K562 (cell line): ENCODE measurements around the gene HSPA4. TPM values are rescaled to one million over a fixed set of nuclear protein-coding genes. Genes with fewer than 3 reads are reported as not detected.
A peak's percentile ranks its signal among the peaks of the same experiment; 100 is the strongest.

Source experiments
- ATAC-seq: fragments of 200-7000 bp; cut with Tn5 transposase; 3 replicates; pipeline ENCODE4 v1.9.1; 2020; ENCODE audit warnings: moderate library complexity
- BruUV-seq: library from RNA; stranded (reverse); fragments of 400-500 nt; replicated peaks from 2 replicates; lab custom pipeline; 2021; lab: Mats Ljungman, UMichigan
- CTCF ChIA-PET: fragments of 300-600 bp; formaldehyde crosslinking; extraction: SDS; loops from one replicate; lab custom pipeline; 2021; ENCODE audit warnings: low intra/inter-chr PET ratio; lab: Yijun Ruan, JAX
- POLR2A ChIA-PET: fragments of 300-600, 350-650 bp; sonication (Branson Sonifier 250); formaldehyde crosslinking; extraction: SDS; loops from one replicate; lab custom pipeline; 2021; ENCODE audit warnings: antibody characterized with exemption, inconsistent platforms; lab: Yijun Ruan, JAX
- DNase-seq, 4 experiments: peaks; one replicate each; pipeline versions ENCODE4 v3.0.0 to v3.0.0-alpha.2; 2011 to 2018; ENCODE audit warnings: low spot score in 3 of 4, mixed read lengths in 3 of 4; ENCODE audit errors: extremely low read depth in 1 of 4
- FAIRE-seq: peaks from 2 replicates; lab custom pipeline; 2011; peaks lifted over from hg19 to GRCh38; lab: Jason Lieb, UNC
- H2AFZ ChIP-seq: 2 replicates; pipeline ENCODE4 v1.6.0; 2011; ENCODE audit warnings: low read depth, low read length, control low read depth, inconsistent platforms
- H3K27ac ChIP-seq: fragments of 200-600 bp; 3 replicates; pipeline ENCODE4 v1.8.0; 2011; ENCODE audit warnings: low read depth, mild to moderate bottlenecking, control low read depth, inconsistent platforms, low read length, moderate library complexity, mixed read lengths; ENCODE audit errors: extremely low read depth
- H3K27me3 ChIP-seq, 2 experiments: fragments of 300-600 bp in 1 of 2; 2 replicates in 1 of 2; 3 replicates in 1 of 2; pipeline versions ENCODE4 v1.6.0 to v1.8.0; 2011; ENCODE audit warnings: inconsistent platforms in 2 of 2, low read length in 2 of 2, mild to moderate bottlenecking in 1 of 2, mixed read lengths in 1 of 2, moderate library complexity in 1 of 2; ENCODE audit not compliant: control insufficient read depth in 2 of 2, insufficient read depth in 2 of 2
- H3K36me3 ChIP-seq: fragments of 300-600 bp; 3 replicates; pipeline ENCODE4 v1.8.0; 2011; ENCODE audit warnings: mild to moderate bottlenecking, low read length, inconsistent platforms; ENCODE audit not compliant: control insufficient read depth, insufficient read depth
- H3K4me1 ChIP-seq, 2 experiments: fragments of 200-600 bp in 1 of 2; replicated peaks in 1 of 2; 2 replicates in 1 of 2; 3 replicates in 1 of 2; pipeline versions ENCODE4 v1.5.1 to v1.8.0; 2011; ENCODE audit warnings: inconsistent platforms in 2 of 2, low read length in 2 of 2, mild to moderate bottlenecking in 1 of 2, mixed read lengths in 1 of 2, moderate library complexity in 1 of 2; ENCODE audit not compliant: control insufficient read depth in 2 of 2, insufficient read depth in 2 of 2
- H3K4me2 ChIP-seq: 2 replicates; pipeline ENCODE4 v1.6.1; 2011; ENCODE audit warnings: low read length, control low read depth, inconsistent platforms, mixed read lengths; ENCODE audit not compliant: insufficient read depth
- H3K4me3 ChIP-seq: fragments of 200-600 bp; sonication (generic), shearing (Covaris generic); 2 replicates; pipeline ENCODE4 v1.5.1; 2016; ENCODE audit warnings: control low read depth, inconsistent platforms
- H3K79me2 ChIP-seq: fragments of 200-600 bp; 3 replicates; pipeline ENCODE4 v1.8.0; 2011; ENCODE audit warnings: low read length, inconsistent platforms; ENCODE audit not compliant: control insufficient read depth, insufficient read depth
- H3K9ac ChIP-seq, 2 experiments: 2 replicates each; pipeline versions ENCODE4 v1.6.0 to v1.6.1; 2011; ENCODE audit warnings: low read depth in 2 of 2, low read length in 2 of 2, control low read depth in 1 of 2, inconsistent platforms in 1 of 2, mild to moderate bottlenecking in 1 of 2, mixed read lengths in 1 of 2; ENCODE audit not compliant: insufficient read depth in 1 of 2
- H3K9me1 ChIP-seq: one replicate; pipeline ENCODE4 v1.6.0; 2011; ENCODE audit warnings: inconsistent platforms, mild to moderate bottlenecking, low read length, moderate library complexity; ENCODE audit not compliant: control insufficient read depth, insufficient read depth
- H3K9me3 ChIP-seq: replicated peaks from 2 replicates; pipeline ENCODE4 v1.5.1; 2011; ENCODE audit warnings: low read depth, low read length, inconsistent platforms; ENCODE audit not compliant: control insufficient read depth, insufficient read depth
- H4K20me1 ChIP-seq: replicated peaks from 2 replicates; pipeline ENCODE4 v1.6.1; 2011; ENCODE audit warnings: low read length, inconsistent platforms, mixed read lengths; ENCODE audit not compliant: control insufficient read depth, insufficient read depth
- NCOA4 ChIP-seq: fragments of 450-650 bp; IDR thresholded peaks from 2 replicates; pipeline ENCODE4 v1.6.1; 2018; ENCODE audit warnings: mild to moderate bottlenecking; ENCODE audit not compliant: partially characterized antibody
- NCOR1 ChIP-seq: fragments of 450-650 bp; IDR thresholded peaks from 2 replicates; pipeline ENCODE4 v1.6.1; 2016; ENCODE audit warnings: mild to moderate bottlenecking, moderate library complexity
- NFRKB ChIP-seq: fragments of 450-650 bp; IDR thresholded peaks from 2 replicates; pipeline ENCODE4 v1.6.1; 2016; ENCODE audit warnings: low read depth
- POU5F1 ChIP-seq: fragments of 150-350 bp; IDR thresholded peaks from 2 replicates; pipeline ENCODE4 v1.6.1; 2014; ENCODE audit warnings: borderline replicate concordance, low read length, low read depth, mild to moderate bottlenecking; ENCODE audit not compliant: partially characterized antibody
- SPI1 ChIP-seq: IDR thresholded peaks from 2 replicates; pipeline ENCODE4 v1.6.1; 2011; ENCODE audit warnings: low read depth, low read length, control low read depth, borderline replicate concordance
- ZBTB8A ChIP-seq: fragments of 450-650 bp; IDR thresholded peaks from 2 replicates; pipeline ENCODE4 v1.6.1; 2018; ENCODE audit warnings: mild to moderate bottlenecking, moderate library complexity; ENCODE audit not compliant: partially characterized antibody
- ZFP1 ChIP-seq: fragments of 450-650 bp; formaldehyde crosslinking; IDR thresholded peaks from 2 replicates; pipeline ENCODE4 v1.4.0; 2020; ENCODE audit warnings: mild to moderate bottlenecking, mixed read lengths
- ZNF436 ChIP-seq: fragments of 250-450, 450-650 bp; sonication (Bioruptor Pico); formaldehyde crosslinking; IDR thresholded peaks from 2 replicates; pipeline ENCODE4 v1.7.0; 2020; ENCODE audit warnings: mild to moderate bottlenecking
- ZNF764 ChIP-seq: fragments of 250-450 bp; sonication (Bioruptor Pico); IDR thresholded peaks from 2 replicates; pipeline ENCODE4 v1.4.0; 2020; ENCODE audit warnings: low read depth, mild to moderate bottlenecking, moderate library complexity
- WGBS: fragments of 100-300 bp; shearing (Covaris generic); methylation state at CpG from one replicate; pipeline ENCODE4 v1.1.6; 2016; ENCODE audit warnings: low coverage, mixed read lengths; ENCODE audit not compliant: insufficient coverage; ENCODE audit errors: missing lambda C conversion rate; 5-methylcytosine and 5-hydroxymethylcytosine counted together
- in situ Hi-C: fragments of 300-500 bp; cut with MboI; formaldehyde crosslinking; loops from 4 replicates; pipeline ENCODE4 v1.15.0; 2018; ENCODE audit warnings: inconsistent platforms, mixed read lengths
- intact Hi-C: fragments of 100-400 bp; cut with micrococcal nuclease; formaldehyde crosslinking; loops from 2 replicates; pipeline ENCODE4 v1.14.2; 2022
- polyA plus RNA-seq, 8 experiments: library from polyadenylated mRNA; depleted of rRNA in 4 of 8; stranded (reverse) in 5 of 8; unstranded in 3 of 8; fragments of >200 nt; fragmentation: Nextera tagmentation in 2 of 8; fragmentation: Illumina TruSeq in 1 of 8; extraction: Ambion mirVana in 2 of 8; extraction: Trizol in 1 of 8; gene quantifications; 2 replicates each; pipeline versions ENCODE4 v1.2.1 to v1.2.3, GENCODE V29; 2011 to 2014; ENCODE audit warnings: inconsistent platforms in 1 of 8, missing spikeins in 1 of 8
- total RNA-seq, 7 experiments: library from RNA; depleted of rRNA in 6 of 7; stranded (reverse); fragments of >200 nt in 6 of 7; fragmentation: Illumina TruSeq in 2 of 7; extraction: Trizol in 2 of 7; gene quantifications; 2 replicates each; pipeline versions ENCODE4 v1.2.1 to v1.2.3, GENCODE V29; 2011 to 2021; ENCODE audit warnings: low replicate concordance in 1 of 7
- TF ChIP-seq, protein P1 (sequence below), 2 experiments: fragments of 450-650 bp in 1 of 2; sonication (generic) in 1 of 2; formaldehyde crosslinking in 1 of 2; IDR thresholded peaks in 1 of 2; conservative IDR thresholded peaks in 1 of 2; 2 replicates each; pipeline versions ENCODE4 v1.6.1 to v1.8.1; 2016 to 2023; ENCODE audit warnings: mild to moderate bottlenecking in 2 of 2, moderate library complexity in 2 of 2, inconsistent platforms in 1 of 2, missing genetic modification reagents in 1 of 2
- TF ChIP-seq, protein P2 (sequence below): fragments of 200-800 bp; sonication (Bioruptor generic); IDR thresholded peaks from 2 replicates; pipeline ENCODE4 v1.6.1; 2017; ENCODE audit warnings: missing genetic modification characterization, missing compliant biosample characterization
- TF ChIP-seq, protein P3 (sequence below): fragments of 150-350 bp; IDR thresholded peaks from 2 replicates; pipeline ENCODE4 v1.6.1; 2014; ENCODE audit warnings: low read depth, mild to moderate bottlenecking, low read length, borderline replicate concordance
- TF ChIP-seq, protein P4 (sequence below): fragments of 450-650 bp; IDR thresholded peaks from 2 replicates; pipeline ENCODE4 v1.6.1; 2016

The HSPA4 gene
- total and polyA plus RNA-seq, 9 of the 15 experiments (the other 6 are each of a cell fraction or from before 2014, with no cell fraction given), result 90.3 to 286 (median 148) TPM

DNA sequence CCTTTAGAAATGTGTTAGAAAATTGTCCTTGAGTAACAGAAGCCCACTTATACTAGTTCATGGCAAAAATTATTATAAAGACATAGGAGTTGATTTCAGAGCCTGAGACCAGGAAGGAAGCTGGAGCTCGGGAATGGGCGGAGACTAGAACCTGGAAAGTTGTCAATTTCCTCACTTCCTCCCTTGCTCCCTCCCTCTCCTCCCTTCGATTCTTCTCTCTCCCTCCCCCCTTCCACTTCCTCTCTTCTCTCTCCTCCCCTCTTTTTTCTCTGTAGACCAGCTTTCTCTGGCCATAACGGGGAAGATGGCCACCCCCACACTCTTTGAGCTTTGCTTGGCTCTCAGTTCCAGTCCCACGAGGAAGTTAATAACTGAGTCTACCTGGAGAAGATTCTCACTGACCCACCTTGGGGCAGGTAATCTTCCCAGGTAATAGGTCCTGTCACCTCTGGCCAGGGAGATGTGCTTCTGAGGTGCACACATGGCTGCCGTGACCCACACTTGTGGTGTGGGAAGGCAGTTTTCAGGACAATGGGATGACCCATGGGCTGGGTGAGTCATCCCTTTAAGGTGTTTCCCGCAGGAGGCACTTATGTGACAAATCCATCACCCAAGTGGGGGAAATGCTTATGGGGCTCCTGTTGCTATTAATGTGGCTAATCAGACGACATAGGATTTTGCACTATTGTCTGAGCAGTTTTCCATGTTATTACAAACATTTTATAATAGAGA is 78.7 kb downstream of the HSPA4 start (continued):
- TF ChIP-seq, protein P1, sequence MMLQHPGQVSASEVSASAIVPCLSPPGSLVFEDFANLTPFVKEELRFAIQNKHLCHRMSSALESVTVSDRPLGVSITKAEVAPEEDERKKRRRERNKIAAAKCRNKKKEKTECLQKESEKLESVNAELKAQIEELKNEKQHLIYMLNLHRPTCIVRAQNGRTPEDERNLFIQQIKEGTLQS (IDR thresholded peaks at IDR 0.05), result peak; percentile 63
- TF ChIP-seq, protein P1 (CRISPR knock-in tag; conservative IDR thresholded peaks at IDR 0.05), result no peak
- TF ChIP-seq ZNF764 (CRISPR knock-in tag), result no peak
- no peak for TF ChIP-seq ZNF436 (CRISPR knock-in tag)
- peak; percentile 90 for TF ChIP-seq SPI1
- TF ChIP-seq, protein P2, sequence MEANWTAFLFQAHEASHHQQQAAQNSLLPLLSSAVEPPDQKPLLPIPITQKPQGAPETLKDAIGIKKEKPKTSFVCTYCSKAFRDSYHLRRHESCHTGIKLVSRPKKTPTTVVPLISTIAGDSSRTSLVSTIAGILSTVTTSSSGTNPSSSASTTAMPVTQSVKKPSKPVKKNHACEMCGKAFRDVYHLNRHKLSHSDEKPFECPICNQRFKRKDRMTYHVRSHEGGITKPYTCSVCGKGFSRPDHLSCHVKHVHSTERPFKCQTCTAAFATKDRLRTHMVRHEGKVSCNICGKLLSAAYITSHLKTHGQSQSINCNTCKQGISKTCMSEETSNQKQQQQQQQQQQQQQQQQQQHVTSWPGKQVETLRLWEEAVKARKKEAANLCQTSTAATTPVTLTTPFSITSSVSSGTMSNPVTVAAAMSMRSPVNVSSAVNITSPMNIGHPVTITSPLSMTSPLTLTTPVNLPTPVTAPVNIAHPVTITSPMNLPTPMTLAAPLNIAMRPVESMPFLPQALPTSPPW (CRISPR knock-in tag), result peak; percentile 23; the same call in 1 of the 2 replicates
- TF ChIP-seq NFRKB, result no peak
- TF ChIP-seq, all 486 proteins: peak for 7

DNA sequence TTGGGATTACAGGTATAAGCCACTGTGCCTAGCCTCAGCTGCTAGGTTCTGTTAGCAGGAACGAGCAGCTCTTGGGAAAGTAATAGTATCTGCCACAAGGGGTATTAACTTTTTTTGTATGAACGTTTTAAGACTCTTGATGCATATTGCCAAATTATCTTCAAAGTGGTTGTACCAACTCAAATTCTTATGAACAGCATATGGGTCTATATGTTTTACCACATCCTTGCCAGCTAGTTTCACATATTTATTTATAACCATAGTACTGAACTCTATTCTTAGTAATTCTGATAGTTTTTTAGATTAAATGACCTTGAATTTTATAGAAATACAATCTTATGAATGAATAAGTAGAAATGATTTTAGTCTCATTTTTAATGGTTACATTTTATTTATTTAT is 80.9 kb downstream of the HSPA4 start:
- no peak for ATAC-seq
- Histone ChIP-seq H3K27ac (no peak overlapping the region), H3K27me3 (peaks cover 0 to 6% of the 10 kb centered on the region in 2 experiments; a peak in 3 of 5 replicates), H3K9ac (no peak overlapping the region), H2AFZ (no peak overlapping the region), H3K9me1 (no peaks in the 10 kb centered on the region), H3K4me2 (no peak overlapping the region), H3K36me3 (no peaks in the 10 kb centered on the region), H4K20me1 (no peaks in the 10 kb centered on the region), H3K4me3 (no peak overlapping the region), H3K79me2 (no peaks in the 10 kb centered on the region), H3K4me1 (no peaks in the 10 kb centered on the region), H3K9me3 (no peaks in the 10 kb centered on the region)
- in situ Hi-C loops (no loop called here), intact Hi-C loops (no loop called here)
- no peak for DNase-seq
- FAIRE-seq, result no peak
- ChIA-PET POLR2A (no interaction called here), CTCF (no interaction called here)
- WGBS, result 0% methylated on average over 2 of the region's 2 CpGs
- BruUV-seq, result no TSS peak
- TF ChIP-seq, protein P3, sequence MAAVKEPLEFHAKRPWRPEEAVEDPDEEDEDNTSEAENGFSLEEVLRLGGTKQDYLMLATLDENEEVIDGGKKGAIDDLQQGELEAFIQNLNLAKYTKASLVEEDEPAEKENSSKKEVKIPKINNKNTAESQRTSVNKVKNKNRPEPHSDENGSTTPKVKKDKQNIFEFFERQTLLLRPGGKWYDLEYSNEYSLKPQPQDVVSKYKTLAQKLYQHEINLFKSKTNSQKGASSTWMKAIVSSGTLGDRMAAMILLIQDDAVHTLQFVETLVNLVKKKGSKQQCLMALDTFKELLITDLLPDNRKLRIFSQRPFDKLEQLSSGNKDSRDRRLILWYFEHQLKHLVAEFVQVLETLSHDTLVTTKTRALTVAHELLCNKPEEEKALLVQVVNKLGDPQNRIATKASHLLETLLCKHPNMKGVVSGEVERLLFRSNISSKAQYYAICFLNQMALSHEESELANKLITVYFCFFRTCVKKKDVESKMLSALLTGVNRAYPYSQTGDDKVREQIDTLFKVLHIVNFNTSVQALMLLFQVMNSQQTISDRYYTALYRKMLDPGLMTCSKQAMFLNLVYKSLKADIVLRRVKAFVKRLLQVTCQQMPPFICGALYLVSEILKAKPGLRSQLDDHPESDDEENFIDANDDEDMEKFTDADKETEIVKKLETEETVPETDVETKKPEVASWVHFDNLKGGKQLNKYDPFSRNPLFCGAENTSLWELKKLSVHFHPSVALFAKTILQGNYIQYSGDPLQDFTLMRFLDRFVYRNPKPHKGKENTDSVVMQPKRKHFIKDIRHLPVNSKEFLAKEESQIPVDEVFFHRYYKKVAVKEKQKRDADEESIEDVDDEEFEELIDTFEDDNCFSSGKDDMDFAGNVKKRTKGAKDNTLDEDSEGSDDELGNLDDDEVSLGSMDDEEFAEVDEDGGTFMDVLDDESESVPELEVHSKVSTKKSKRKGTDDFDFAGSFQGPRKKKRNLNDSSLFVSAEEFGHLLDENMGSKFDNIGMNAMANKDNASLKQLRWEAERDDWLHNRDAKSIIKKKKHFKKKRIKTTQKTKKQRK, result no peak
- TF ChIP-seq ZFP1 (CRISPR knock-in tag) (no peak), POU5F1 (no peak), NCOA4 (no peak), NCOR1 (no peak), ZBTB8A (no peak)
- TF ChIP-seq, protein P4, sequence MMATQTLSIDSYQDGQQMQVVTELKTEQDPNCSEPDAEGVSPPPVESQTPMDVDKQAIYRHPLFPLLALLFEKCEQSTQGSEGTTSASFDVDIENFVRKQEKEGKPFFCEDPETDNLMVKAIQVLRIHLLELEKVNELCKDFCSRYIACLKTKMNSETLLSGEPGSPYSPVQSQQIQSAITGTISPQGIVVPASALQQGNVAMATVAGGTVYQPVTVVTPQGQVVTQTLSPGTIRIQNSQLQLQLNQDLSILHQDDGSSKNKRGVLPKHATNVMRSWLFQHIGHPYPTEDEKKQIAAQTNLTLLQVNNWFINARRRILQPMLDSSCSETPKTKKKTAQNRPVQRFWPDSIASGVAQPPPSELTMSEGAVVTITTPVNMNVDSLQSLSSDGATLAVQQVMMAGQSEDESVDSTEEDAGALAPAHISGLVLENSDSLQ, result no peak
